A549 treated with dexamethasone at 1 μM for 4 hours (cell line): Measurements from ENCODE around the gene SH3YL1. TPM values are rescaled to one million over a fixed set of nuclear protein-coding genes. Genes with fewer than 3 reads are reported as not detected.

Experiments
- total RNA-seq: library from RNA; stranded (reverse); fragments of 200-300 nt; extraction: Qiagen RNA extraction; gene quantifications from 5 replicates; pipeline ENCODE4 v1.2.3, GENCODE V29; 2022

SH3YL1 gene, protein sequence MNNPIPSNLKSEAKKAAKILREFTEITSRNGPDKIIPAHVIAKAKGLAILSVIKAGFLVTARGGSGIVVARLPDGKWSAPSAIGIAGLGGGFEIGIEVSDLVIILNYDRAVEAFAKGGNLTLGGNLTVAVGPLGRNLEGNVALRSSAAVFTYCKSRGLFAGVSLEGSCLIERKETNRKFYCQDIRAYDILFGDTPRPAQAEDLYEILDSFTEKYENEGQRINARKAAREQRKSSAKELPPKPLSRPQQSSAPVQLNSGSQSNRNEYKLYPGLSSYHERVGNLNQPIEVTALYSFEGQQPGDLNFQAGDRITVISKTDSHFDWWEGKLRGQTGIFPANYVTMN
- total RNA-seq, result 8.5 to 10.4 TPM (median 9.4 TPM) in 5 replicates

DNA sequence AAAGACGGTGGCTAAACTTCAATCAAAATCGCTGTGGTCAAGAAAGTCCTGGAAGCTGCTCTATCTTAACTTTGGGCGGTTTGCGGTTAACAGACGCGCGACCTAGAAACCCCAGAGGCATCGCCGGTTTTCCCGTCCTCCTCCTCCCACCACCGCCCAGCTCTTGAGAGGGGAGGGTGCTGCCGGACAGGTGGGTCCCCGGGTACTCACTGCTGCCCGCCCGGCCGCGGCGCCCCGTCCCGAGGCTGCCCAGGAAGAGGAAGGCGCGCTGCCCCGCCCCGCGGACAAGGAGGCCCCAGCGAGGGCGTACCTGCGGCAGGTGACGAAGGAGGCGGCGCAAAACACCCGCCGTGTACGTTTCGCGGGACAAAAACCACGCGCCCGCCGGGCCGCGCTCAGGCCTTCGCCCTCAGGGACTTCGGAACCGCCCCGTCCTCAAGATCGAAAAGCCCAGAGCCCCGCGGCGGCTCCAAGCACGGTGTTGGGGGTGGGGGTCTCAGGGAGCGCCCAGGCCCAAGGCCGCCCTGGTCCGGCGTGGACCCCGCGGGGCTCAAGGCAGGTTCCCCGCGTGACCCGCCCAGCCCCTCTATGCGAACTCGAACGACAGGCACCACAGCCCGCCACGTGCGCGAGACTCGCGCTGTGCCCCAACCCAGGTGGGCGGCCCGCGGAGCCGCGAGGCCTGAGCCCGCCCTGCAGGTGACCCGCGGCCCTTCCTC, at the start of gene SH3YL1:
Gene SH3YL1, minus strand, starts transcription at position 259 of the 719 bp plus-strand sequence. Its CDS starts 48 bp downstream, at position 211.

DNA sequence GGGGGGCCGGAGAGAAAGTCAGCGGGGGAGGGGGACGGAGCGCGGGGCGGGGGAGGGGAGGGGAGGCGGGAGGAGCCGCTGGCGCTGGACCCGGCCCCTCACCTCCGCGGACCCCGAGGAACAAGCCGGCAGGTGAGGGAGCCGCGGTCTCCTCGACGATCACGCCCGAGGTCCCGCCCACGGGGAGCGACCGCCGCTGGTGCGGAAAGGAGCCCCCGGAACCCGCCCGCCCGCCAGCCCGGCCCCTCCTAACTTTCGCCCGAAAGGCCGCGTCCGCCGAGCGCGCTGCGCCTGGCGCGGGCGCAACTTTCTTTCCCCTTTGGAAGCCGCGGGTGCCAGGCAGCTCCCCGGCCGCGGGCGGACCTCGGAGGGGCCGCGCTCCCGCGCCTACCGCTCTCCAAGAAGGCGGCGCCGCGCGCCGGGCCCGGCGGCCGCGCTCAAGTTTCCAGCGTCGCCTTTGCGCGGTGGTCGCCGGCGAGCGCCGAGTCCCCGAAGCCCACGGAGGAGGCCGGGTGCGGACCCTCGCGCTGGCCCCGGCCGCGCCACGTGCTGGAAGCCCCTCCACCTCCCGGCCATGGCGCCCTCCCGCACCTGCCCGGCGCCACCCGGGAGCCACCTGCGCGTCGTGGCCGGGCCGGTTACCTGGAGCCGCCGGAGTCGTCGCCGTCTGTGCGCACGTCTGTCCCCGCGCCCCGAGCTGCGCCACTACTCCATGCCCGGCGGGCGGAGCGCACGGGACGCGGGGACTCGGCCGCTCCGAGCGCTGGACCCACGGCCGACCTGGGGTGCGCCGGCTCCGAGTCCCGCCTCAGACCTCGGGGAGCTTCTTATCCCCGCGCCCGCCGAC, 24.3 kb upstream of the SH3YL1 start, which contains the start of gene ALKAL2:
Gene ALKAL2, minus strand, starts transcription at position 181 of the 847 bp plus-strand sequence. CDS start 256 bp downstream, outside the sequence.

DNA sequence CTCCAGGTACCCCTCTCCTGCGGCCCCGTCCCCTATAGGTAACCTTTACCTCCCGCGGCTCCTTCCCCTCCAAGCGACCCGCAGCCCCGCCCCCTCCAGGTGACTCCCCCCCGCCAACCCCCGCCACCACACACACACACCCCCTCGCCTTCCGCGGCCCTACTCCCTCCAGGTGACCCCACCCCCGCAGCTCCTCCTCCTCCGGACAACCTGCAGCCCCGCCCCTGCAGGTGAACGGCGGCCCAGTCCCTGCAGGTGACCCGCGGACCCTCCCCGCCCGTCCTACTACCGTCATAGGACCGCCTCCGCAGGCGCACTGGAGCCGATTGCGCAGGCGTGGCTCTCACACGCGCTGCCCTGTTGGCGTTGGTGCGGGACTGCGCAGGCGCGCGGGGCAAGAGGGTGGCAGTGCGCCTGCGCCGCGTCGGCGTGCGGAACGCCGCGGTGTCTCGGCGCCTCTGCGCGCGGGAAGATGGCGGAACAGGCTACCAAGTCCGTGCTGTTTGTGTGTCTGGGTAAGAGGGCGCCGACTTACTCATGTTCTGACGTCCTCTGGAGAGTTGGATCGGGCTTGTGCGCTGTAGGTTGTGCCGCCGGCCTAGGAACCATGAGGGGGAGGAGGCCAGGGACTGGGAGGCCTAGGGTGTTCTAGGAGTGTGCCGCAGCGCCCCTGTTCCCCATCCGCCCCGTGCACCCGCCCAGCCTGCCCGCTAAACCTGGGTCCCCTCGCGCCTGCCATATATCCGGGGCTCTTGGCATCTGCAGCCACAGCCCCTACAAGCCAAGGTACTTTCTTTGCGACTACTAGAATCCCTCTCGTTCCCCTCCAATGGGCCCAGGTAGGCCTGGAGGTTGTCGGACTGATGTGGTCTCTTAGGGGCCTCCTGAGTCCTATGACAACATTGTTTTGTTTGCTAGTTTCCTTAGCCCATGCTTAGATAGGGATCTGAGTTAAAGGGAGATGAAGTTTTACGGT, 949 bp upstream of the SH3YL1 start, which contains the start of gene ACP1:
Gene ACP1, plus strand, starts transcription at position 455 of the 976 bp plus-strand sequence. Its CDS starts 18 bp downstream, at position 473.

Other genes starting within 250 kb of the SH3YL1 start
- gene FAM110C, start 217.5 kb downstream of the SH3YL1 start, total RNA-seq, result 0.15 to 0.49 TPM (median 0.34 TPM) in 5 replicates
- 176 to 268 TPM (median 183 TPM) in 5 replicates for gene ACP1, start 915 bp upstream of the SH3YL1 start, total RNA-seq
- gene ALKAL2, start 24.1 kb upstream of the SH3YL1 start, total RNA-seq, result not detected in 5 replicates